Measurements from ENCODE around the gene SPANXN3. TPM values are rescaled to one million over a fixed set of nuclear protein-coding genes. Genes with fewer than 3 reads are reported as not detected.

SPANXN3 gene
- total and polyA plus RNA-seq, 4 donors = not detected

DNA sequence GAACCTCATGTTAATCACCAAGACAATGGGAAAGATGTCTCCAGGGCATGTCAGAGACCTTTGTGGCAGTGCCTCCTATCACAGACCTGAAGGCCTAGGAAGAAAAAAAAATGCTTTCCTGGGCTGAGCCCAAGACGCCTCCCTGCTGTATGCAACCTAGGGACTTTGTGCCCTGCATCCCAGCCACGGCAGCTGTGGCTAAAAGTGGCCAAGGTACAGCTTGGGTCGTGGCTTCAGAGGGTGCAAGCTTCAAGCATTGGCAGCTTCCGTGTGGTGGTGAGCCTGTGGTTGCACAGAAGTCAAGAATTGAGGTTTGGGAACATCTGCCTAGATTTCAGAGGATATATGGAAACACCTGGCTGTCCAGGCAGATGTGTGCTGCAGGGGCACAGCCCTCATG is 40.5 kb downstream of the SPANXN3 start:
- Histone ChIP-seq H3K27ac (ENCODE audit: low read depth in 1 of 2, low read length in 2 of 2) (no peak overlapping the region), H3K9ac (ENCODE audit: low read depth in 1 of 2, low read length in 2 of 2) (no peak overlapping the region), H3K9me3 (ENCODE audit: control insufficient read depth in 4 of 4, low read length in 3 of 4) (no peaks in the 10 kb centered on the region), H3K4me3 (ENCODE audit: low read depth in 1 of 3, low read length in 3 of 3) (no peak overlapping the region), H3K4me1 (ENCODE audit: control insufficient read depth in 4 of 4, insufficient read depth in 4 of 4, low read length in 3 of 4) (no peaks in the 10 kb centered on the region), H3K36me3 (ENCODE audit: control insufficient read depth in 4 of 4, insufficient read depth in 3 of 4, low read depth in 1 of 4, low read length in 3 of 4) (no peaks in the 10 kb centered on the region), H3K27me3 (ENCODE audit: control insufficient read depth in 4 of 4, insufficient read depth in 4 of 4, low read length in 3 of 4) (no peaks in the 10 kb centered on the region)
- DNase-seq (ENCODE audit: low spot score) = no peak
- WGBS = 49% methylated on average over 4 of the region's 4 CpGs
- TF ChIP-seq, protein P1, sequence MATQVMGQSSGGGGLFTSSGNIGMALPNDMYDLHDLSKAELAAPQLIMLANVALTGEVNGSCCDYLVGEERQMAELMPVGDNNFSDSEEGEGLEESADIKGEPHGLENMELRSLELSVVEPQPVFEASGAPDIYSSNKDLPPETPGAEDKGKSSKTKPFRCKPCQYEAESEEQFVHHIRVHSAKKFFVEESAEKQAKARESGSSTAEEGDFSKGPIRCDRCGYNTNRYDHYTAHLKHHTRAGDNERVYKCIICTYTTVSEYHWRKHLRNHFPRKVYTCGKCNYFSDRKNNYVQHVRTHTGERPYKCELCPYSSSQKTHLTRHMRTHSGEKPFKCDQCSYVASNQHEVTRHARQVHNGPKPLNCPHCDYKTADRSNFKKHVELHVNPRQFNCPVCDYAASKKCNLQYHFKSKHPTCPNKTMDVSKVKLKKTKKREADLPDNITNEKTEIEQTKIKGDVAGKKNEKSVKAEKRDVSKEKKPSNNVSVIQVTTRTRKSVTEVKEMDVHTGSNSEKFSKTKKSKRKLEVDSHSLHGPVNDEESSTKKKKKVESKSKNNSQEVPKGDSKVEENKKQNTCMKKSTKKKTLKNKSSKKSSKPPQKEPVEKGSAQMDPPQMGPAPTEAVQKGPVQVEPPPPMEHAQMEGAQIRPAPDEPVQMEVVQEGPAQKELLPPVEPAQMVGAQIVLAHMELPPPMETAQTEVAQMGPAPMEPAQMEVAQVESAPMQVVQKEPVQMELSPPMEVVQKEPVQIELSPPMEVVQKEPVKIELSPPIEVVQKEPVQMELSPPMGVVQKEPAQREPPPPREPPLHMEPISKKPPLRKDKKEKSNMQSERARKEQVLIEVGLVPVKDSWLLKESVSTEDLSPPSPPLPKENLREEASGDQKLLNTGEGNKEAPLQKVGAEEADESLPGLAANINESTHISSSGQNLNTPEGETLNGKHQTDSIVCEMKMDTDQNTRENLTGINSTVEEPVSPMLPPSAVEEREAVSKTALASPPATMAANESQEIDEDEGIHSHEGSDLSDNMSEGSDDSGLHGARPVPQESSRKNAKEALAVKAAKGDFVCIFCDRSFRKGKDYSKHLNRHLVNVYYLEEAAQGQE (IDR thresholded peaks at IDR 0.05) = no peak
- no peak for TF ChIP-seq YY1 (IDR thresholded peaks at IDR 0.05)
- no peak for TF ChIP-seq HNF4A (conservative IDR thresholded peaks at IDR 0.05)

DNA sequence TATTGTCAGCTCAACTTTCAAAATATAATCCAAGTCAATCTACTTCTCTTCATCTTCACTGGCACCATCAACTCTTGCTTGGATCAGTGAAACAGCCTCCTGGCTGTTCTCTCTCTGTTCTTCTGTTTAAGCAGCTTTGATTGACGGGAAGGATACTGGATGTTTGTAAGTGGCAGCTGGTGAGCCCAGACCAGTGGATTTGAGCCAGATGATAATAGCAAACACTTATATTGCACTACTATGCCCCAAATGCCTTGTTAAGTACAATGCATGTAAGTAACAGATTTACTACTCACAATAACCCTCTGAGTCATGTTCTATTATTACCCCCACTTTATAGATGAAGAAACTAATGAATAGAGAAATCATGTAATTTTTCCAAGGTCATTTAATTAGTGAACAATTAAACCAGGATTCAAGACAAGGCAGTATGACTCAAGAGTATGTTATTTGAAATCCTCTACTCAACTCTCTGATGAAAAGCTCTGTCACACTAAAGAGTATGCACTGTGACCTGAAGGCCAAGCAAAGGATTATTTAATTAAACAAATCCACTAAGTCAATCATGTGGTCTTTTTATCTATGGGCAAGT is 44.8 kb downstream of the SPANXN3 start:
- no peaks in the 10 kb centered on the region for H3K9me3 ChIP-seq (ENCODE audit: control insufficient read depth in 4 of 4, low read length in 3 of 4)
- no peak overlapping the region for H3K9ac ChIP-seq (ENCODE audit: low read depth in 1 of 2, low read length in 2 of 2)
- H3K4me3 ChIP-seq (ENCODE audit: low read depth in 1 of 3, low read length in 3 of 3) = no peak overlapping the region
- no peak for DNase-seq (ENCODE audit: low spot score)
- no peaks in the 10 kb centered on the region for H3K27me3 ChIP-seq (ENCODE audit: control insufficient read depth in 4 of 4, insufficient read depth in 4 of 4, low read length in 3 of 4)
- no peaks in the 10 kb centered on the region for H3K36me3 ChIP-seq (ENCODE audit: control insufficient read depth in 4 of 4, insufficient read depth in 3 of 4, low read depth in 1 of 4, low read length in 3 of 4)
- TF ChIP-seq NR2F2 (IDR thresholded peaks at IDR 0.05) (no peak), RAD21 (IDR thresholded peaks at IDR 0.05) (no peak), TAF1 (conservative IDR thresholded peaks at IDR 0.05) (no peak), GABPA (IDR thresholded peaks at IDR 0.05 in 1 of 2, conservative IDR thresholded peaks at IDR 0.05 in 1 of 2) (no peak), HNF4G (IDR thresholded peaks at IDR 0.05) (no peak), RXRA (IDR thresholded peaks at IDR 0.05) (no peak), FOXA1 (IDR thresholded peaks at IDR 0.05) (no peak), HNF4A (conservative IDR thresholded peaks at IDR 0.05) (no peak), FOXA2 (IDR thresholded peaks at IDR 0.05) (no peak), EGR1 (IDR thresholded peaks at IDR 0.05; ENCODE audit: low read depth in 2 of 2) (no peak), SP1 (IDR thresholded peaks at IDR 0.05) (no peak), JUND (IDR thresholded peaks at IDR 0.05) (no peak), YY1 (IDR thresholded peaks at IDR 0.05) (no peak)
- TF ChIP-seq, protein P1 (IDR thresholded peaks at IDR 0.05) = no peak
- TF ChIP-seq, protein P2, sequence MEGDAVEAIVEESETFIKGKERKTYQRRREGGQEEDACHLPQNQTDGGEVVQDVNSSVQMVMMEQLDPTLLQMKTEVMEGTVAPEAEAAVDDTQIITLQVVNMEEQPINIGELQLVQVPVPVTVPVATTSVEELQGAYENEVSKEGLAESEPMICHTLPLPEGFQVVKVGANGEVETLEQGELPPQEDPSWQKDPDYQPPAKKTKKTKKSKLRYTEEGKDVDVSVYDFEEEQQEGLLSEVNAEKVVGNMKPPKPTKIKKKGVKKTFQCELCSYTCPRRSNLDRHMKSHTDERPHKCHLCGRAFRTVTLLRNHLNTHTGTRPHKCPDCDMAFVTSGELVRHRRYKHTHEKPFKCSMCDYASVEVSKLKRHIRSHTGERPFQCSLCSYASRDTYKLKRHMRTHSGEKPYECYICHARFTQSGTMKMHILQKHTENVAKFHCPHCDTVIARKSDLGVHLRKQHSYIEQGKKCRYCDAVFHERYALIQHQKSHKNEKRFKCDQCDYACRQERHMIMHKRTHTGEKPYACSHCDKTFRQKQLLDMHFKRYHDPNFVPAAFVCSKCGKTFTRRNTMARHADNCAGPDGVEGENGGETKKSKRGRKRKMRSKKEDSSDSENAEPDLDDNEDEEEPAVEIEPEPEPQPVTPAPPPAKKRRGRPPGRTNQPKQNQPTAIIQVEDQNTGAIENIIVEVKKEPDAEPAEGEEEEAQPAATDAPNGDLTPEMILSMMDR (IDR thresholded peaks at IDR 0.05; ENCODE audit: low read depth, low read length, missing input control) = no peak
- TF ChIP-seq, protein P3, sequence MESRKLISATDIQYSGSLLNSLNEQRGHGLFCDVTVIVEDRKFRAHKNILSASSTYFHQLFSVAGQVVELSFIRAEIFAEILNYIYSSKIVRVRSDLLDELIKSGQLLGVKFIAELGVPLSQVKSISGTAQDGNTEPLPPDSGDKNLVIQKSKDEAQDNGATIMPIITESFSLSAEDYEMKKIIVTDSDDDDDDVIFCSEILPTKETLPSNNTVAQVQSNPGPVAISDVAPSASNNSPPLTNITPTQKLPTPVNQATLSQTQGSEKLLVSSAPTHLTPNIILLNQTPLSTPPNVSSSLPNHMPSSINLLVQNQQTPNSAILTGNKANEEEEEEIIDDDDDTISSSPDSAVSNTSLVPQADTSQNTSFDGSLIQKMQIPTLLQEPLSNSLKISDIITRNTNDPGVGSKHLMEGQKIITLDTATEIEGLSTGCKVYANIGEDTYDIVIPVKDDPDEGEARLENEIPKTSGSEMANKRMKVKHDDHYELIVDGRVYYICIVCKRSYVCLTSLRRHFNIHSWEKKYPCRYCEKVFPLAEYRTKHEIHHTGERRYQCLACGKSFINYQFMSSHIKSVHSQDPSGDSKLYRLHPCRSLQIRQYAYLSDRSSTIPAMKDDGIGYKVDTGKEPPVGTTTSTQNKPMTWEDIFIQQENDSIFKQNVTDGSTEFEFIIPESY (IDR thresholded peaks at IDR 0.05) = no peak
- TF ChIP-seq, protein P4, sequence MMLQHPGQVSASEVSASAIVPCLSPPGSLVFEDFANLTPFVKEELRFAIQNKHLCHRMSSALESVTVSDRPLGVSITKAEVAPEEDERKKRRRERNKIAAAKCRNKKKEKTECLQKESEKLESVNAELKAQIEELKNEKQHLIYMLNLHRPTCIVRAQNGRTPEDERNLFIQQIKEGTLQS (IDR thresholded peaks at IDR 0.05) = no peak
- TF ChIP-seq, protein P5, sequence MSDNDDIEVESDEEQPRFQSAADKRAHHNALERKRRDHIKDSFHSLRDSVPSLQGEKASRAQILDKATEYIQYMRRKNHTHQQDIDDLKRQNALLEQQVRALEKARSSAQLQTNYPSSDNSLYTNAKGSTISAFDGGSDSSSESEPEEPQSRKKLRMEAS (IDR thresholded peaks at IDR 0.05) = no peak
- 53% methylated on average over 1 of the region's 1 CpG for WGBS
- no peak overlapping the region for H3K27ac ChIP-seq (ENCODE audit: low read depth in 1 of 2, low read length in 2 of 2)
- no peaks in the 10 kb centered on the region for H3K4me1 ChIP-seq (ENCODE audit: control insufficient read depth in 4 of 4, insufficient read depth in 4 of 4, low read length in 3 of 4)

Measured in liver (tissue), 9 donors.